SK-N-SH (cell line): ENCODE results near the gene AGAP1. TPM values are rescaled to one million over a fixed set of nuclear protein-coding genes. Genes with fewer than 3 reads are reported as not detected.

ENCODE experiments used
- GATA2 ChIP-seq: sonication (generic); formaldehyde crosslinking; IDR thresholded peaks from 2 replicates; pipeline ENCODE4 v1.5.0; 2020; ENCODE audit warnings: mild to moderate bottlenecking, missing genetic modification reagents
- IRF3 ChIP-seq: fragments of 150-350 bp; IDR thresholded peaks from 2 replicates; pipeline ENCODE4 v1.6.1; 2016; ENCODE audit warnings: mild to moderate bottlenecking, low read depth, low read length
- JUND ChIP-seq: IDR thresholded peaks from 2 replicates; pipeline ENCODE4 v1.4.0; 2012
- MAX ChIP-seq: IDR thresholded peaks from 2 replicates; pipeline ENCODE4 v1.4.0; 2012; ENCODE audit warnings: low read depth
- NRF1 ChIP-seq: IDR thresholded peaks from 2 replicates; pipeline ENCODE4 v1.6.1; 2012; ENCODE audit warnings: low read depth, mild to moderate bottlenecking, low read length
- PBX3 ChIP-seq: IDR thresholded peaks from 2 replicates; pipeline ENCODE4; 2012
- POLR2AphosphoS5 ChIP-seq: IDR thresholded peaks from 2 replicates; pipeline ENCODE4 v1.6.1; 2012; ENCODE audit warnings: low read depth, low read length
- RAD21 ChIP-seq: IDR thresholded peaks from 2 replicates; pipeline ENCODE4 v1.6.1; 2012; ENCODE audit warnings: mild to moderate bottlenecking, low read length
- RCOR1 ChIP-seq: fragments of 150-350 bp; IDR thresholded peaks from 2 replicates; pipeline ENCODE4 v1.6.1; 2017; ENCODE audit warnings: antibody characterized with exemption, low read length
- RFX5 ChIP-seq: IDR thresholded peaks from 2 replicates; pipeline ENCODE4 v1.6.1; 2012; ENCODE audit warnings: mild to moderate bottlenecking, improper control_type of control experiment, low read length
- RXRA ChIP-seq: IDR thresholded peaks from 2 replicates; pipeline ENCODE4 v1.4.0; 2012; ENCODE audit warnings: low read depth, mild to moderate bottlenecking, borderline replicate concordance
- TAF1 ChIP-seq: IDR thresholded peaks from 2 replicates; pipeline ENCODE4 v1.6.1; 2012; ENCODE audit warnings: low read depth, mild to moderate bottlenecking, low read length, moderate library complexity, borderline replicate concordance
- TCF12 ChIP-seq: IDR thresholded peaks from 2 replicates; pipeline ENCODE4 v1.4.0; 2012
- TEAD4 ChIP-seq: IDR thresholded peaks from 2 replicates; pipeline ENCODE4 v1.4.0; 2012; ENCODE audit warnings: mild to moderate bottlenecking, borderline replicate concordance; ENCODE audit not compliant: insufficient read depth
- YY1 ChIP-seq: IDR thresholded peaks from 2 replicates; pipeline ENCODE4 v1.4.0; 2012; ENCODE audit warnings: low read depth, mild to moderate bottlenecking
- polyA plus RNA-seq, 3 experiments: library from polyadenylated mRNA; depleted of rRNA; stranded (reverse); fragments of >200 nt; gene quantifications; 2 replicates each; pipeline ENCODE4 v1.2.3, GENCODE V29; 2012
- TF ChIP-seq, protein P1 (sequence below): IDR thresholded peaks from 2 replicates; pipeline ENCODE4 v1.4.0; 2012; ENCODE audit warnings: low read depth, borderline replicate concordance
- TF ChIP-seq, protein P2 (sequence below): IDR thresholded peaks from 2 replicates; pipeline ENCODE4 v1.4.0; 2012; ENCODE audit warnings: low read depth, borderline replicate concordance
- TF ChIP-seq, protein P3 (sequence below): fragments of 200-600 bp; sonication (generic); IDR thresholded peaks from 2 replicates; pipeline ENCODE4 v1.6.1; 2017; ENCODE audit warnings: antibody characterized with exemption, mild to moderate bottlenecking, moderate library complexity

Gene AGAP1
- polyA plus RNA-seq, 1 of the 3 experiments (the other 2 are of a cell fraction), result 8.8 TPM

GRCh38 chr2:235654103-235654813, 160.4 kb downstream of the AGAP1 start (continued):
- TF ChIP-seq PBX3, result no peak
- TF ChIP-seq MAX, result no peak
- TF ChIP-seq RXRA, result no peak
- TF ChIP-seq, protein P1, sequence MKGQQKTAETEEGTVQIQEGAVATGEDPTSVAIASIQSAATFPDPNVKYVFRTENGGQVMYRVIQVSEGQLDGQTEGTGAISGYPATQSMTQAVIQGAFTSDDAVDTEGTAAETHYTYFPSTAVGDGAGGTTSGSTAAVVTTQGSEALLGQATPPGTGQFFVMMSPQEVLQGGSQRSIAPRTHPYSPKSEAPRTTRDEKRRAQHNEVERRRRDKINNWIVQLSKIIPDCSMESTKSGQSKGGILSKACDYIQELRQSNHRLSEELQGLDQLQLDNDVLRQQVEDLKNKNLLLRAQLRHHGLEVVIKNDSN, result no peak
- TF ChIP-seq POLR2AphosphoS5, result no peak
- TF ChIP-seq TCF12, result peak; percentile 78
- no peak for TF ChIP-seq IRF3
- TF ChIP-seq NRF1, result no peak
- peak; percentile 67; the same call in 1 of the 2 replicates for TF ChIP-seq RCOR1
- TF ChIP-seq, protein P2, sequence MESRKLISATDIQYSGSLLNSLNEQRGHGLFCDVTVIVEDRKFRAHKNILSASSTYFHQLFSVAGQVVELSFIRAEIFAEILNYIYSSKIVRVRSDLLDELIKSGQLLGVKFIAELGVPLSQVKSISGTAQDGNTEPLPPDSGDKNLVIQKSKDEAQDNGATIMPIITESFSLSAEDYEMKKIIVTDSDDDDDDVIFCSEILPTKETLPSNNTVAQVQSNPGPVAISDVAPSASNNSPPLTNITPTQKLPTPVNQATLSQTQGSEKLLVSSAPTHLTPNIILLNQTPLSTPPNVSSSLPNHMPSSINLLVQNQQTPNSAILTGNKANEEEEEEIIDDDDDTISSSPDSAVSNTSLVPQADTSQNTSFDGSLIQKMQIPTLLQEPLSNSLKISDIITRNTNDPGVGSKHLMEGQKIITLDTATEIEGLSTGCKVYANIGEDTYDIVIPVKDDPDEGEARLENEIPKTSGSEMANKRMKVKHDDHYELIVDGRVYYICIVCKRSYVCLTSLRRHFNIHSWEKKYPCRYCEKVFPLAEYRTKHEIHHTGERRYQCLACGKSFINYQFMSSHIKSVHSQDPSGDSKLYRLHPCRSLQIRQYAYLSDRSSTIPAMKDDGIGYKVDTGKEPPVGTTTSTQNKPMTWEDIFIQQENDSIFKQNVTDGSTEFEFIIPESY, result no peak
- peak; percentile 12; the same call in 1 of the 2 replicates for TF ChIP-seq JUND
- no peak; the same call in 1 of the 2 replicates for TF ChIP-seq GATA2 (CRISPR knock-in tag)
- no peak for TF ChIP-seq RFX5
- no peak for TF ChIP-seq TEAD4
- TF ChIP-seq RAD21, result no peak
- no peak for TF ChIP-seq YY1
- TF ChIP-seq TAF1, result no peak
- TF ChIP-seq, protein P3, sequence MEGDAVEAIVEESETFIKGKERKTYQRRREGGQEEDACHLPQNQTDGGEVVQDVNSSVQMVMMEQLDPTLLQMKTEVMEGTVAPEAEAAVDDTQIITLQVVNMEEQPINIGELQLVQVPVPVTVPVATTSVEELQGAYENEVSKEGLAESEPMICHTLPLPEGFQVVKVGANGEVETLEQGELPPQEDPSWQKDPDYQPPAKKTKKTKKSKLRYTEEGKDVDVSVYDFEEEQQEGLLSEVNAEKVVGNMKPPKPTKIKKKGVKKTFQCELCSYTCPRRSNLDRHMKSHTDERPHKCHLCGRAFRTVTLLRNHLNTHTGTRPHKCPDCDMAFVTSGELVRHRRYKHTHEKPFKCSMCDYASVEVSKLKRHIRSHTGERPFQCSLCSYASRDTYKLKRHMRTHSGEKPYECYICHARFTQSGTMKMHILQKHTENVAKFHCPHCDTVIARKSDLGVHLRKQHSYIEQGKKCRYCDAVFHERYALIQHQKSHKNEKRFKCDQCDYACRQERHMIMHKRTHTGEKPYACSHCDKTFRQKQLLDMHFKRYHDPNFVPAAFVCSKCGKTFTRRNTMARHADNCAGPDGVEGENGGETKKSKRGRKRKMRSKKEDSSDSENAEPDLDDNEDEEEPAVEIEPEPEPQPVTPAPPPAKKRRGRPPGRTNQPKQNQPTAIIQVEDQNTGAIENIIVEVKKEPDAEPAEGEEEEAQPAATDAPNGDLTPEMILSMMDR, result no peak
- TF ChIP-seq, all 33 proteins: peak for 4
